Vagina (tissue), 2 donors: ENCODE measurements around the gene PCSK6. TPM values are rescaled to one million over a fixed set of nuclear protein-coding genes. Genes with fewer than 3 reads are reported as not detected.
"Not testable (repeated sequence)": the region's sequence is repeated elsewhere in the genome, so short reads cannot be mapped to it uniquely, and the experiment has no call there.

Experiments
- DNase-seq, 2 donors: peaks; one replicate each; pipeline ENCODE4 v3.0.0-alpha.2; 2017; ENCODE audit errors: extremely low spot score in 2 of 2
- H3K27ac ChIP-seq: fragments of 200-600 bp; sonication (generic); one replicate; pipeline ENCODE4 v1.5.1; 2019
- H3K27me3 ChIP-seq: fragments of 200-600 bp; sonication (generic); one replicate; pipeline ENCODE4 v1.5.1; 2019
- H3K36me3 ChIP-seq, 2 donors: fragments of 200-600 bp; sonication (generic); one replicate each; pipeline ENCODE4 v1.5.1; 2017 to 2019
- H3K4me1 ChIP-seq: fragments of 200-600 bp; sonication (generic); one replicate; pipeline ENCODE4 v1.5.1; 2019
- H3K4me3 ChIP-seq, 2 donors: fragments of 200-600 bp; sonication (generic); 1 replicate in 1 of 2; 2 replicates in 1 of 2; pipeline ENCODE4 v1.5.1; 2016 to 2019
- H3K9me3 ChIP-seq: fragments of 200-600 bp; sonication (generic); one replicate; pipeline ENCODE4 v1.5.1; 2019
- CTCF ChIP-seq, 3 experiments: fragments of 450-650 bp in 2 of 3; fragments of 200-600 bp in 1 of 3; sonication (generic) in 1 of 3; IDR thresholded peaks; one replicate each; pipeline ENCODE4 v1.5.1; 2017 to 2019; ENCODE audit warnings: antibody characterized with exemption in 3 of 3, mild to moderate bottlenecking in 2 of 3, moderate library complexity in 2 of 3
- POLR2A ChIP-seq, 2 donors: fragments of 450-650 bp; IDR thresholded peaks; one replicate each; pipeline ENCODE4 v1.6.1; 2017; ENCODE audit warnings: antibody characterized with exemption in 2 of 2, mild to moderate bottlenecking in 2 of 2, moderate library complexity in 2 of 2
- POLR2AphosphoS5 ChIP-seq, 2 donors: sonication (generic); formaldehyde crosslinking; IDR thresholded peaks; one replicate each; pipeline ENCODE4 v1.9.0; 2017; ENCODE audit warnings: antibody characterized with exemption in 2 of 2, mild to moderate bottlenecking in 2 of 2, low read depth in 1 of 2; ENCODE audit not compliant: insufficient read depth in 1 of 2
- intact Hi-C: fragments of 100-400 bp; cut with DNase I; formaldehyde crosslinking; loops from one replicate; pipeline ENCODE4 v1.15.1; 2023
- total RNA-seq: library from RNA; depleted of rRNA; stranded (reverse); fragments of >200 nt; gene quantifications from one replicate; pipeline ENCODE4 v1.2.3, GENCODE V29; 2016

Gene PCSK6
- total RNA-seq, 1 donor from 2014 or later = 7.4 TPM

- DNase-seq = no peak
- no peaks in the 10 kb centered on the region for H3K27me3 ChIP-seq
- no peak for TF ChIP-seq POLR2A (IDR thresholded peaks at IDR 0.05)
- no peak for TF ChIP-seq POLR2AphosphoS5 (IDR thresholded peaks at IDR 0.05; ENCODE audit: insufficient read depth in 1 of 2, low read depth in 1 of 2)
- TF ChIP-seq CTCF (IDR thresholded peaks at IDR 0.05) = no peak
These were observed 142.6 kb downstream of the PCSK6 start for GRCh38 chr15:101346928-101347327.

GRCh38 chr15:101342056-101342455, 147.5 kb downstream of the PCSK6 start:
- Histone ChIP-seq H3K36me3 (no peaks in the 10 kb centered on the region), H3K4me3 (no peak overlapping the region), H3K9me3 (no peaks in the 10 kb centered on the region), H3K4me1 (no peaks in the 10 kb centered on the region), H3K27ac (no peak overlapping the region), H3K27me3 (no peaks in the 10 kb centered on the region)
- intact Hi-C loops = no loop called here
- DNase-seq = no peak
- TF ChIP-seq POLR2AphosphoS5 (IDR thresholded peaks at IDR 0.05; ENCODE audit: insufficient read depth in 1 of 2, low read depth in 1 of 2) (no peak), CTCF (IDR thresholded peaks at IDR 0.05) (no peak), POLR2A (IDR thresholded peaks at IDR 0.05) (no peak)

More at GRCh38 chr15:101346928-101347327, 142.6 kb downstream of the PCSK6 start:
- Histone ChIP-seq H3K27ac (no peak overlapping the region), H3K4me3 (no peak overlapping the region), H3K4me1 (no peaks in the 10 kb centered on the region), H3K36me3 (no peaks in the 10 kb centered on the region), H3K9me3 (no peaks in the 10 kb centered on the region)
- intact Hi-C loops = no loop called here

- intact Hi-C loops = no loop called here
- Histone ChIP-seq H3K4me1 (no peaks in the 10 kb centered on the region), H3K4me3 (no peak overlapping the region), H3K36me3 (no peaks in the 10 kb centered on the region), H3K27me3 (no peaks in the 10 kb centered on the region), H3K9me3 (no peaks in the 10 kb centered on the region), H3K27ac (no peak overlapping the region)
- no peak for DNase-seq
- no peak for TF ChIP-seq CTCF (IDR thresholded peaks at IDR 0.05)
- no peak for TF ChIP-seq POLR2AphosphoS5 (IDR thresholded peaks at IDR 0.05; ENCODE audit: insufficient read depth in 1 of 2, low read depth in 1 of 2)
- TF ChIP-seq POLR2A (IDR thresholded peaks at IDR 0.05) = no peak
These were observed 150.9 kb downstream of the PCSK6 start for GRCh38 chr15:101338502-101339057.

- Histone ChIP-seq H3K27me3 (no peaks in the 10 kb centered on the region), H3K36me3 (no peaks in the 10 kb centered on the region), H3K9me3 (no peaks in the 10 kb centered on the region), H3K27ac (no peak overlapping the region), H3K4me1 (no peaks in the 10 kb centered on the region), H3K4me3 (no peak overlapping the region)
- no peak for DNase-seq
- TF ChIP-seq POLR2A (IDR thresholded peaks at IDR 0.05) (no peak), POLR2AphosphoS5 (IDR thresholded peaks at IDR 0.05; ENCODE audit: insufficient read depth in 1 of 2, low read depth in 1 of 2) (no peak), CTCF (IDR thresholded peaks at IDR 0.05) (no peak)
- intact Hi-C loops = no loop called here
These were observed 151.5 kb downstream of the PCSK6 start for GRCh38 chr15:101337976-101338375.

GRCh38 chr15:101333907-101334789, 155.4 kb downstream of the PCSK6 start:
- H3K4me1 ChIP-seq, H3K4me3 ChIP-seq, H3K9me3 ChIP-seq, H3K36me3 ChIP-seq, DNase-seq, H3K27ac ChIP-seq, H3K27me3 ChIP-seq, intact Hi-C loops: not testable (repeated sequence)
